Measurements from ENCODE around the gene CLDN9. TPM values are rescaled to one million over a fixed set of nuclear protein-coding genes. Genes with fewer than 3 reads are reported as not detected.
A peak's percentile ranks its signal among the peaks of the same experiment; 100 is the strongest.

The CLDN9 gene
- total RNA-seq, 1 donor from 2014 or later: not detected

DNA sequence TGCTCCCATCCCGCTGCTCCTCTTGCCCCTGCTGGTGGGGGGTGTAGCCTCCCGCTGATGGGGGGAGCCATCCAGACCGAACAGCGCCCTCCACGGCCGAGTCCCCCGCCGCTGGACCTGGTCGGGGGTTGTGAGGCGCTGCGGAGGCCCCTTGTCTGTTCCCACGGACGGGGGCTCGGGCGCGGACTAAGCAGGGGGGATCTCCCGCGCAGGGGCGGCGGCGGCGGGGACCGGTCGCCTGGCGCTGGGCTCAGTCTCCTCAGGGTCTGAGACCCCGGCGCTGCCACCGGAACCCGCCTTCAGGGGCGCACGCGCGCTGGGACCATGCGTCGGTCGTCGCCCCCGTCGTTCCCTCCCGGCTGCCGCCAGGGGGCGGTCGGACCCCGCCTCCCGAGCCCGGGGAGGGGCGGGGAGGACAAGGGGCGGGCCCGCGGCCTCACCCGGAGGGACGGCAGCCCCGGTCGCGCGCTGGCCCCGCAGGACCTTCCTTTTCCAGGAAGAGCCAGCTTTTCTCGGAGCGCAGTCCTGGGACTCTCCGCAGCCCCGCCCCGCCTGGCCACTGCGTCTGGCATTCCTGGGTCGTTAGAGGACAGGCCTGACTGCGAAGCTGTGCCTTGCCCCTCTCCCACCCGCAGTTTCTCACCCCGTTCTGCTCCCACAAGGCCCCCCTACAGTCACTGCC, 46.5 kb downstream of the CLDN9 start:
- Mint-ChIP-seq H3K27ac (ENCODE audit: unreplicated experiment) (peak overlapping the region; percentile 66), H3K9me3 (ENCODE audit: low read depth) (no peaks in the 10 kb centered on the region), H3K4me1 (ENCODE audit: low read depth) (peaks cover 14% of the 10 kb centered on the region), H3K4me3 (ENCODE audit: unreplicated experiment) (peak overlapping the region; percentile 83), H3K36me3 (ENCODE audit: low read depth) (peaks cover 3% of the 10 kb centered on the region), H3K27me3 (ENCODE audit: low read depth) (no peaks in the 10 kb centered on the region)
- TF ChIP-seq, protein P1, sequence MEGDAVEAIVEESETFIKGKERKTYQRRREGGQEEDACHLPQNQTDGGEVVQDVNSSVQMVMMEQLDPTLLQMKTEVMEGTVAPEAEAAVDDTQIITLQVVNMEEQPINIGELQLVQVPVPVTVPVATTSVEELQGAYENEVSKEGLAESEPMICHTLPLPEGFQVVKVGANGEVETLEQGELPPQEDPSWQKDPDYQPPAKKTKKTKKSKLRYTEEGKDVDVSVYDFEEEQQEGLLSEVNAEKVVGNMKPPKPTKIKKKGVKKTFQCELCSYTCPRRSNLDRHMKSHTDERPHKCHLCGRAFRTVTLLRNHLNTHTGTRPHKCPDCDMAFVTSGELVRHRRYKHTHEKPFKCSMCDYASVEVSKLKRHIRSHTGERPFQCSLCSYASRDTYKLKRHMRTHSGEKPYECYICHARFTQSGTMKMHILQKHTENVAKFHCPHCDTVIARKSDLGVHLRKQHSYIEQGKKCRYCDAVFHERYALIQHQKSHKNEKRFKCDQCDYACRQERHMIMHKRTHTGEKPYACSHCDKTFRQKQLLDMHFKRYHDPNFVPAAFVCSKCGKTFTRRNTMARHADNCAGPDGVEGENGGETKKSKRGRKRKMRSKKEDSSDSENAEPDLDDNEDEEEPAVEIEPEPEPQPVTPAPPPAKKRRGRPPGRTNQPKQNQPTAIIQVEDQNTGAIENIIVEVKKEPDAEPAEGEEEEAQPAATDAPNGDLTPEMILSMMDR (IDR thresholded peaks at IDR 0.05): peak; percentile 90
- no peak for DNase-seq (ENCODE audit: low spot score)

GRCh38 chr16:3059723-3060242, 47.1 kb downstream of the CLDN9 start:
- H3K4me1 Mint-ChIP-seq (ENCODE audit: low read depth): peaks cover 14% of the 10 kb centered on the region
- TF ChIP-seq, protein P1 (IDR thresholded peaks at IDR 0.05): no peak
- H3K36me3 Mint-ChIP-seq (ENCODE audit: low read depth): peaks cover 1% of the 10 kb centered on the region
- no peak for DNase-seq (ENCODE audit: low spot score)
- no peaks in the 10 kb centered on the region for H3K9me3 Mint-ChIP-seq (ENCODE audit: low read depth)
- peak overlapping the region; percentile 83 for H3K4me3 Mint-ChIP-seq (ENCODE audit: unreplicated experiment)
- H3K27ac Mint-ChIP-seq (ENCODE audit: unreplicated experiment): peak overlapping the region; percentile 66
- H3K27me3 Mint-ChIP-seq (ENCODE audit: low read depth): no peaks in the 10 kb centered on the region

- no peaks in the 10 kb centered on the region for H3K27me3 Mint-ChIP-seq (ENCODE audit: low read depth)
- TF ChIP-seq, protein P1 (IDR thresholded peaks at IDR 0.05): no peak
- no peak overlapping the region for H3K27ac Mint-ChIP-seq (ENCODE audit: unreplicated experiment)
- DNase-seq (ENCODE audit: low spot score): no peak
- peaks cover 21% of the 10 kb centered on the region for H3K4me1 Mint-ChIP-seq (ENCODE audit: low read depth)
- no peak overlapping the region for H3K4me3 Mint-ChIP-seq (ENCODE audit: unreplicated experiment)
- H3K36me3 Mint-ChIP-seq (ENCODE audit: low read depth): no peaks in the 10 kb centered on the region
- no peaks in the 10 kb centered on the region for H3K9me3 Mint-ChIP-seq (ENCODE audit: low read depth)
These were observed 47.8 kb downstream of the CLDN9 start for GRCh38 chr16:3060339-3061127.

- Mint-ChIP-seq H3K4me1 (ENCODE audit: low read depth) (peaks cover 25% of the 10 kb centered on the region), H3K36me3 (ENCODE audit: low read depth) (no peaks in the 10 kb centered on the region), H3K9me3 (ENCODE audit: low read depth) (no peaks in the 10 kb centered on the region), H3K27me3 (ENCODE audit: low read depth) (no peaks in the 10 kb centered on the region), H3K4me3 (ENCODE audit: unreplicated experiment) (no peak overlapping the region), H3K27ac (ENCODE audit: unreplicated experiment) (no peak overlapping the region)
- DNase-seq (ENCODE audit: low spot score): no peak
- TF ChIP-seq, protein P1 (IDR thresholded peaks at IDR 0.05): no peak
These were observed 49.8 kb downstream of the CLDN9 start for GRCh38 chr16:3062553-3062952.

GRCh38 chr16:3063625-3064386, 51.1 kb downstream of the CLDN9 start:
- Mint-ChIP-seq H3K27me3 (ENCODE audit: low read depth) (no peaks in the 10 kb centered on the region), H3K36me3 (ENCODE audit: low read depth) (no peaks in the 10 kb centered on the region), H3K4me3 (ENCODE audit: unreplicated experiment) (no peak overlapping the region), H3K4me1 (ENCODE audit: low read depth) (peaks cover 22% of the 10 kb centered on the region), H3K27ac (ENCODE audit: unreplicated experiment) (peak overlapping the region; percentile 18), H3K9me3 (ENCODE audit: low read depth) (no peaks in the 10 kb centered on the region)
- TF ChIP-seq, protein P1 (IDR thresholded peaks at IDR 0.05): no peak
- DNase-seq (ENCODE audit: low spot score): no peak
